HepG2 (cell line): ENCODE results near the gene TST. TPM values are rescaled to one million over a fixed set of nuclear protein-coding genes. Genes with fewer than 3 reads are reported as not detected.

ENCODE experiments used
- CENPX ChIP-seq: sonication (generic); formaldehyde crosslinking; IDR thresholded peaks from 2 replicates; pipeline ENCODE4 v1.9.0; 2021; ENCODE audit warnings: mild to moderate bottlenecking, missing genetic modification reagents, moderate library complexity
- FOSL1 ChIP-seq: sonication (generic); formaldehyde crosslinking; IDR thresholded peaks from 2 replicates; pipeline ENCODE4 v1.9.0; 2021; ENCODE audit warnings: missing genetic modification reagents, borderline replicate concordance
- FOXK2 ChIP-seq: fragments of 450-650 bp; IDR thresholded peaks from 2 replicates; pipeline ENCODE4 v1.6.1; 2016
- FOXO1 ChIP-seq: sonication (generic); formaldehyde crosslinking; IDR thresholded peaks from 2 replicates; pipeline ENCODE4 v1.4.0; 2020; ENCODE audit warnings: missing genetic modification reagents
- HNF4G ChIP-seq, 2 experiments: sonication (generic) in 1 of 2; formaldehyde crosslinking in 1 of 2; IDR thresholded peaks; 2 replicates each; pipeline versions ENCODE4 v1.4.0 to v1.6.1; 2011 to 2020; ENCODE audit warnings: borderline replicate concordance in 2 of 2, low read depth in 2 of 2, mild to moderate bottlenecking in 2 of 2, low read length in 1 of 2, missing genetic modification reagents in 1 of 2, moderate library complexity in 1 of 2
- HOXA5 ChIP-seq: sonication (generic); formaldehyde crosslinking; IDR thresholded peaks from 2 replicates; pipeline ENCODE4 v1.4.0; 2020; ENCODE audit warnings: missing genetic modification reagents
- MTF1 ChIP-seq: sonication (generic); formaldehyde crosslinking; IDR thresholded peaks from 2 replicates; pipeline ENCODE4 v1.5.0; 2020; ENCODE audit warnings: missing genetic modification reagents
- NR2F1 ChIP-seq, 2 experiments: fragments of 450-650 bp in 1 of 2; formaldehyde crosslinking in 1 of 2; IDR thresholded peaks; 2 replicates each; pipeline versions ENCODE4 v1.5.0 to v1.6.1; 2016 to 2020; ENCODE audit warnings: mild to moderate bottlenecking in 1 of 2, missing compliant biosample characterization in 1 of 2, missing genetic modification reagents in 1 of 2, moderate library complexity in 1 of 2
- RCOR2 ChIP-seq: IDR thresholded peaks from 2 replicates; pipeline ENCODE4 v1.6.1; 2016; ENCODE audit warnings: missing biosample characterization, missing genetic modification reagents
- WIZ ChIP-seq: sonication (generic); formaldehyde crosslinking; IDR thresholded peaks from 2 replicates; pipeline ENCODE4 v1.5.1; 2020; ENCODE audit warnings: mild to moderate bottlenecking, missing genetic modification reagents
- XBP1 ChIP-seq: sonication (generic); formaldehyde crosslinking; IDR thresholded peaks from 2 replicates; pipeline ENCODE4 v1.5.0; 2020; ENCODE audit warnings: missing genetic modification reagents
- ZBTB3 ChIP-seq: sonication (generic); formaldehyde crosslinking; IDR thresholded peaks from 2 replicates; pipeline ENCODE4 v1.4.0; 2020; ENCODE audit warnings: low read depth, mild to moderate bottlenecking, moderate library complexity, missing genetic modification reagents, borderline replicate concordance
- ZNF251 ChIP-seq: sonication (generic); formaldehyde crosslinking; IDR thresholded peaks from 2 replicates; pipeline ENCODE4 v1.9.0; 2021; ENCODE audit warnings: mild to moderate bottlenecking, missing genetic modification reagents
- ZNF670 ChIP-seq: sonication (generic); formaldehyde crosslinking; IDR thresholded peaks from 2 replicates; pipeline ENCODE4 v1.8.0; 2022; ENCODE audit warnings: mild to moderate bottlenecking, missing genetic modification reagents, borderline replicate concordance
- ZNF879 ChIP-seq: sonication (generic); formaldehyde crosslinking; IDR thresholded peaks from 2 replicates; pipeline ENCODE4 v1.8.1; 2023; ENCODE audit warnings: missing genetic modification reagents
- polyA plus RNA-seq, 8 experiments: library from polyadenylated mRNA; depleted of rRNA in 3 of 8; stranded (reverse) in 7 of 8; unstranded in 1 of 8; fragments of >200 nt; fragmentation: Illumina TruSeq in 4 of 8; extraction: Trizol in 4 of 8; gene quantifications; 2 replicates each; pipeline versions ENCODE4 v1.2.1 to v1.2.3, GENCODE V29; 2011 to 2016; ENCODE audit warnings: low read depth in 4 of 8, missing spikeins in 1 of 8, mixed read lengths in 1 of 8; ENCODE audit not compliant: insufficient read depth in 1 of 8
- total RNA-seq, 5 experiments: library from RNA; depleted of rRNA; stranded (reverse); fragments of >200 nt; fragmentation: Illumina TruSeq; extraction: Trizol; gene quantifications; 2 replicates each; pipeline ENCODE4 v1.2.3, GENCODE V29; 2016; ENCODE audit warnings: low read depth in 1 of 5
- TF ChIP-seq, protein P1 (sequence below): IDR thresholded peaks from 2 replicates; pipeline ENCODE4 v1.6.1; 2012; ENCODE audit warnings: low read length, improper control_type of control experiment
- TF ChIP-seq, protein P2 (sequence below): sonication (generic); formaldehyde crosslinking; conservative IDR thresholded peaks from 2 replicates; pipeline ENCODE4 v1.4.0; 2020; ENCODE audit warnings: missing genetic modification reagents
- TF ChIP-seq, protein P3 (sequence below): sonication (generic); formaldehyde crosslinking; IDR thresholded peaks from 2 replicates; pipeline ENCODE4 v1.4.0; 2020; ENCODE audit warnings: missing genetic modification reagents
- TF ChIP-seq, protein P4 (sequence below): sonication (generic); formaldehyde crosslinking; IDR thresholded peaks from 2 replicates; pipeline ENCODE4 v1.5.1; 2020; ENCODE audit warnings: missing genetic modification reagents, mild to moderate bottlenecking, borderline replicate concordance

TST gene
- total and polyA plus RNA-seq, 2 of the 13 experiments (the other 11 are each of a cell fraction or from before 2014, with no cell fraction given), result 44.6 to 63.6 TPM

DNA sequence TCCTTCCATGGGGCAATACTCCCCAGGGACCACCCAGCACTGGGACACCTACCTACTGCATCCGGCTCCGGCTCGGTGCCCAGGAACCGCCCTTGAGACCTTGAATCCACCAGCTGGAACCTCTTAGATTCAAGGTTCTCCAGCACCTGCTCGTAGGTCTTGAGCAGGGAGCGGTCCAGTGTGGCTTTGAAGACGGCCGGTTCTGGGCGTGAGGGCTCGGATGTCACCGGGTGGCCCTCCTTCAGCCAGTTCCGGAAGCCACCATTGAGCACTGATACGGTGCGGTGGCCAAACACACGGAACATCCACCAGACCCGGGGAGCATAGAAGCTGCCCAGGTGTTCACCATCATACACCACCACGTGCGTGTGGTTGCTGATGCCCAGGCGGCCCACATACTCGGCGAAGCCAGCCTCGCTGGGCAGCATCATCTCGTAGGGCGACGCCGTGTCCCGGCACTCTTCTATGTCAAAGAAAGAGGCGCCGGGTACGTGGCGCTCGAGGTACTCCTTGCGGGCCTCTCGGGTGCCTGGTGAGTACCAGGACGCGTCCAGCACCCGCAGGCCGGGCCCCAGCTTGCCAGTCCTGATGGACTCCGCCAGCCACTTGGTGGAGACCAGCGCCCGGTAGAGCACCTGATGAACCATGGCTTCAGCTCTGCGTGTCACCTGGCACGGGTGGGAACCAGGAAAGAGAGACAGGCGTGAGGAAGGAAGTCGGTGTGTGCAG lies 997 bp downstream of the TST start (continued):
- TF ChIP-seq, protein P1, sequence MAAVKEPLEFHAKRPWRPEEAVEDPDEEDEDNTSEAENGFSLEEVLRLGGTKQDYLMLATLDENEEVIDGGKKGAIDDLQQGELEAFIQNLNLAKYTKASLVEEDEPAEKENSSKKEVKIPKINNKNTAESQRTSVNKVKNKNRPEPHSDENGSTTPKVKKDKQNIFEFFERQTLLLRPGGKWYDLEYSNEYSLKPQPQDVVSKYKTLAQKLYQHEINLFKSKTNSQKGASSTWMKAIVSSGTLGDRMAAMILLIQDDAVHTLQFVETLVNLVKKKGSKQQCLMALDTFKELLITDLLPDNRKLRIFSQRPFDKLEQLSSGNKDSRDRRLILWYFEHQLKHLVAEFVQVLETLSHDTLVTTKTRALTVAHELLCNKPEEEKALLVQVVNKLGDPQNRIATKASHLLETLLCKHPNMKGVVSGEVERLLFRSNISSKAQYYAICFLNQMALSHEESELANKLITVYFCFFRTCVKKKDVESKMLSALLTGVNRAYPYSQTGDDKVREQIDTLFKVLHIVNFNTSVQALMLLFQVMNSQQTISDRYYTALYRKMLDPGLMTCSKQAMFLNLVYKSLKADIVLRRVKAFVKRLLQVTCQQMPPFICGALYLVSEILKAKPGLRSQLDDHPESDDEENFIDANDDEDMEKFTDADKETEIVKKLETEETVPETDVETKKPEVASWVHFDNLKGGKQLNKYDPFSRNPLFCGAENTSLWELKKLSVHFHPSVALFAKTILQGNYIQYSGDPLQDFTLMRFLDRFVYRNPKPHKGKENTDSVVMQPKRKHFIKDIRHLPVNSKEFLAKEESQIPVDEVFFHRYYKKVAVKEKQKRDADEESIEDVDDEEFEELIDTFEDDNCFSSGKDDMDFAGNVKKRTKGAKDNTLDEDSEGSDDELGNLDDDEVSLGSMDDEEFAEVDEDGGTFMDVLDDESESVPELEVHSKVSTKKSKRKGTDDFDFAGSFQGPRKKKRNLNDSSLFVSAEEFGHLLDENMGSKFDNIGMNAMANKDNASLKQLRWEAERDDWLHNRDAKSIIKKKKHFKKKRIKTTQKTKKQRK, result no peak
- TF ChIP-seq, protein P2, sequence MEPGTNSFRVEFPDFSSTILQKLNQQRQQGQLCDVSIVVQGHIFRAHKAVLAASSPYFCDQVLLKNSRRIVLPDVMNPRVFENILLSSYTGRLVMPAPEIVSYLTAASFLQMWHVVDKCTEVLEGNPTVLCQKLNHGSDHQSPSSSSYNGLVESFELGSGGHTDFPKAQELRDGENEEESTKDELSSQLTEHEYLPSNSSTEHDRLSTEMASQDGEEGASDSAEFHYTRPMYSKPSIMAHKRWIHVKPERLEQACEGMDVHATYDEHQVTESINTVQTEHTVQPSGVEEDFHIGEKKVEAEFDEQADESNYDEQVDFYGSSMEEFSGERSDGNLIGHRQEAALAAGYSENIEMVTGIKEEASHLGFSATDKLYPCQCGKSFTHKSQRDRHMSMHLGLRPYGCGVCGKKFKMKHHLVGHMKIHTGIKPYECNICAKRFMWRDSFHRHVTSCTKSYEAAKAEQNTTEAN (CRISPR knock-in tag), result no peak
- TF ChIP-seq HNF4G (IDR thresholded peaks at IDR 0.05; ENCODE audit: borderline replicate concordance, low read depth, low read length) (no peak), HNF4G (CRISPR knock-in tag; IDR thresholded peaks at IDR 0.05; ENCODE audit: borderline replicate concordance, low read depth) (peak; percentile 23; the same call in 1 of the 2 replicates), ZNF251 (CRISPR knock-in tag) (no peak), ZBTB3 (CRISPR knock-in tag) (no peak), HOXA5 (CRISPR knock-in tag) (no peak), XBP1 (CRISPR knock-in tag) (no peak; the same call in 1 of the 2 replicates), FOSL1 (CRISPR knock-in tag) (no peak), WIZ (no peak), RCOR2 (no peak), MTF1 (no peak), CENPX (CRISPR knock-in tag) (no peak), FOXO1 (CRISPR knock-in tag) (no peak), FOXK2 (no peak), NR2F1 (CRISPR knock-in tag; IDR thresholded peaks at IDR 0.05) (no peak), ZNF879 (CRISPR knock-in tag) (0 out of 2 replicates have a peak, but pooled peaks have one; percentile 37), ZNF670 (CRISPR knock-in tag) (no peak)
- TF ChIP-seq, protein P3, sequence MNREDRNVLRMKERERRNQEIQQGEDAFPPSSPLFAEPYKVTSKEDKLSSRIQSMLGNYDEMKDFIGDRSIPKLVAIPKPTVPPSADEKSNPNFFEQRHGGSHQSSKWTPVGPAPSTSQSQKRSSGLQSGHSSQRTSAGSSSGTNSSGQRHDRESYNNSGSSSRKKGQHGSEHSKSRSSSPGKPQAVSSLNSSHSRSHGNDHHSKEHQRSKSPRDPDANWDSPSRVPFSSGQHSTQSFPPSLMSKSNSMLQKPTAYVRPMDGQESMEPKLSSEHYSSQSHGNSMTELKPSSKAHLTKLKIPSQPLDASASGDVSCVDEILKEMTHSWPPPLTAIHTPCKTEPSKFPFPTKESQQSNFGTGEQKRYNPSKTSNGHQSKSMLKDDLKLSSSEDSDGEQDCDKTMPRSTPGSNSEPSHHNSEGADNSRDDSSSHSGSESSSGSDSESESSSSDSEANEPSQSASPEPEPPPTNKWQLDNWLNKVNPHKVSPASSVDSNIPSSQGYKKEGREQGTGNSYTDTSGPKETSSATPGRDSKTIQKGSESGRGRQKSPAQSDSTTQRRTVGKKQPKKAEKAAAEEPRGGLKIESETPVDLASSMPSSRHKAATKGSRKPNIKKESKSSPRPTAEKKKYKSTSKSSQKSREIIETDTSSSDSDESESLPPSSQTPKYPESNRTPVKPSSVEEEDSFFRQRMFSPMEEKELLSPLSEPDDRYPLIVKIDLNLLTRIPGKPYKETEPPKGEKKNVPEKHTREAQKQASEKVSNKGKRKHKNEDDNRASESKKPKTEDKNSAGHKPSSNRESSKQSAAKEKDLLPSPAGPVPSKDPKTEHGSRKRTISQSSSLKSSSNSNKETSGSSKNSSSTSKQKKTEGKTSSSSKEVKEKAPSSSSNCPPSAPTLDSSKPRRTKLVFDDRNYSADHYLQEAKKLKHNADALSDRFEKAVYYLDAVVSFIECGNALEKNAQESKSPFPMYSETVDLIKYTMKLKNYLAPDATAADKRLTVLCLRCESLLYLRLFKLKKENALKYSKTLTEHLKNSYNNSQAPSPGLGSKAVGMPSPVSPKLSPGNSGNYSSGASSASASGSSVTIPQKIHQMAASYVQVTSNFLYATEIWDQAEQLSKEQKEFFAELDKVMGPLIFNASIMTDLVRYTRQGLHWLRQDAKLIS, result no peak
- TF ChIP-seq, protein P4, sequence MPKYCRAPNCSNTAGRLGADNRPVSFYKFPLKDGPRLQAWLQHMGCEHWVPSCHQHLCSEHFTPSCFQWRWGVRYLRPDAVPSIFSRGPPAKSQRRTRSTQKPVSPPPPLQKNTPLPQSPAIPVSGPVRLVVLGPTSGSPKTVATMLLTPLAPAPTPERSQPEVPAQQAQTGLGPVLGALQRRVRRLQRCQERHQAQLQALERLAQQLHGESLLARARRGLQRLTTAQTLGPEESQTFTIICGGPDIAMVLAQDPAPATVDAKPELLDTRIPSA (CRISPR knock-in tag), result no peak
